Heart left ventricle (tissue), 13 donors: ENCODE data around the gene NAT16.

ENCODE experiments used
- POLR2A ChIP-seq, 2 donors: fragments of 450-650 bp; IDR thresholded peaks; one replicate each; pipeline ENCODE4 v1.6.1; 2017; ENCODE audit warnings: antibody characterized with exemption in 2 of 2, mild to moderate bottlenecking in 2 of 2, moderate library complexity in 2 of 2
- TF ChIP-seq, protein P1 (sequence below), 12 donors: fragments of 200-600 bp; sonication (generic) in 4 of 12; IDR thresholded peaks; one replicate each; pipeline versions ENCODE4 v1.5.0 to v1.8.0; 2018 to 2022; ENCODE audit warnings: antibody characterized with exemption in 12 of 12, mild to moderate bottlenecking in 5 of 12
- donor health status: ischemic (EF 13 %, LVEDD 7.1; RV severe dilation, severe dysfunction).
- donor health status: DM: no; HTN: yes; CAD: no.
- donor health status: DM: no; HTN: no; CAD: no.
- donor health status: ischemic (EF 25% LVEDD 6.9; RV normal size, moderate dysfunction).
- donor health status: ischemic (EF 25% LVEDD 5.7; RV mildly dilated, moderate dysfunction).
- donor health status: ischemic (EF 35%, LVEDD 5.7; RV mildly dilated, moderate dysfunction).
- donor health status: nonischemic (EF 11% LVEDD 7.7; RV severe dilation, severe dysfunction).
- donor health status: DM: yes; HTN: yes; CAD: no.
- donor health status: PGD.
- donor health status: ischemic (EF 29% LVEDD 5.4; RV normal size, mild dysfunction).
- donor health status: nonischemic (EF 23%, LVEDD 6.1; RV moderate dilation, normal function).

DNA sequence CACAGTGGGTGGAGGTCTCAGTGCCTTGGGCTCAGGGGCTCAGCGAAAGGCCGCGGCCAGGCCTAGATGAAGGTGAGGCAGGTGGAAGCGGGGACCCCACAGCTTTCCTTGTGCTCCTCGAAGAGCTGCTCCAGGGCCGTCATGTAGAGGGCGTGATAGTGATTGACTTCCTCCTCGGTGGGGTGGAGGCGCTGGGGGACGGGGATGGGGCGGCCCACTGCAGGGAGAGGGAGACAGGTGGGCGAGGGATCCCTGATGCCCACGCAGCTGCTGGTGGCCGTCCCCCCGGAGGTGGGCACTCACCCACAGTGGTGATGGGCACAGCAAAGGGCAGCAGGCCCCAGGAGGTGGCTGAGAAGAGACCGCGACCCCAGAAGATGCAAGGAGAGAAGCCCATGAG is 15.8 kb upstream of the NAT16 start:
- TF ChIP-seq, protein P1, sequence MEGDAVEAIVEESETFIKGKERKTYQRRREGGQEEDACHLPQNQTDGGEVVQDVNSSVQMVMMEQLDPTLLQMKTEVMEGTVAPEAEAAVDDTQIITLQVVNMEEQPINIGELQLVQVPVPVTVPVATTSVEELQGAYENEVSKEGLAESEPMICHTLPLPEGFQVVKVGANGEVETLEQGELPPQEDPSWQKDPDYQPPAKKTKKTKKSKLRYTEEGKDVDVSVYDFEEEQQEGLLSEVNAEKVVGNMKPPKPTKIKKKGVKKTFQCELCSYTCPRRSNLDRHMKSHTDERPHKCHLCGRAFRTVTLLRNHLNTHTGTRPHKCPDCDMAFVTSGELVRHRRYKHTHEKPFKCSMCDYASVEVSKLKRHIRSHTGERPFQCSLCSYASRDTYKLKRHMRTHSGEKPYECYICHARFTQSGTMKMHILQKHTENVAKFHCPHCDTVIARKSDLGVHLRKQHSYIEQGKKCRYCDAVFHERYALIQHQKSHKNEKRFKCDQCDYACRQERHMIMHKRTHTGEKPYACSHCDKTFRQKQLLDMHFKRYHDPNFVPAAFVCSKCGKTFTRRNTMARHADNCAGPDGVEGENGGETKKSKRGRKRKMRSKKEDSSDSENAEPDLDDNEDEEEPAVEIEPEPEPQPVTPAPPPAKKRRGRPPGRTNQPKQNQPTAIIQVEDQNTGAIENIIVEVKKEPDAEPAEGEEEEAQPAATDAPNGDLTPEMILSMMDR (IDR thresholded peaks at IDR 0.05), result no peak
- no peak for TF ChIP-seq POLR2A (IDR thresholded peaks at IDR 0.05)
